ENCODE results near the gene MEGF6.

Gene MEGF6

DNA sequence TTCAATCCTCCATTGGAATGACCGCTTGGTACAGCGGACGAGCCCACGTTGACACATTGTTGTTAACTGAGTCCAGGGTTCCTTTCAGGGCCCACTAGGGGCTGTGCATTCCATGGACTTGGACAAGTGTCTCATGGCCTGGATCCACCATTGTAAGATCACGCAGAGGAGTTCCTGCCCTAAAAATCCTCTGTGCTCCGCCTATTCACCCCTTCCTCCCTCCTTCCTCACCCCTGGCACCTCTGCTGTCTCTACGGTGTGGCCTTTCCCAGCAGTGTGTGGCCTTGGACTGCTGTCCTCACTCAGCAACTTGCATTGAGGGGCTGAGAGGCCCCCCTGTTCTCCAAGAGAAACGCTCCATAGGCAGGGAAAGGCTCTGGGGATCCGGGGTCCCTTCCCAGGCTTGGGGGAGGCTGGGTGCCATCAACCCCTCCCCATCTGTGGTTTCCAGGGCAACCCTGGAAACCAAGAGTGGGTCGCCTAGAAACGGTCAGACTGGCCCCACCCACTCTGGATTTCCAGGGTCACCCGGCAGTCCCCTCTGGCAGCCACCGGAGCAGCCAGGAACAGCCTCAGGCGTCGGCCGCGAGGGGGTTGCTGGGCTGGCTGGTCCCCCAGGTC is 50.9 kb downstream of the MEGF6 start:
- H3K4me3 ChIP-seq (ENCODE audit: low read depth, low read length) = no peak overlapping the region
- DNase-seq (ENCODE audit: low read depth) = no peak
- TF ChIP-seq, protein P1, sequence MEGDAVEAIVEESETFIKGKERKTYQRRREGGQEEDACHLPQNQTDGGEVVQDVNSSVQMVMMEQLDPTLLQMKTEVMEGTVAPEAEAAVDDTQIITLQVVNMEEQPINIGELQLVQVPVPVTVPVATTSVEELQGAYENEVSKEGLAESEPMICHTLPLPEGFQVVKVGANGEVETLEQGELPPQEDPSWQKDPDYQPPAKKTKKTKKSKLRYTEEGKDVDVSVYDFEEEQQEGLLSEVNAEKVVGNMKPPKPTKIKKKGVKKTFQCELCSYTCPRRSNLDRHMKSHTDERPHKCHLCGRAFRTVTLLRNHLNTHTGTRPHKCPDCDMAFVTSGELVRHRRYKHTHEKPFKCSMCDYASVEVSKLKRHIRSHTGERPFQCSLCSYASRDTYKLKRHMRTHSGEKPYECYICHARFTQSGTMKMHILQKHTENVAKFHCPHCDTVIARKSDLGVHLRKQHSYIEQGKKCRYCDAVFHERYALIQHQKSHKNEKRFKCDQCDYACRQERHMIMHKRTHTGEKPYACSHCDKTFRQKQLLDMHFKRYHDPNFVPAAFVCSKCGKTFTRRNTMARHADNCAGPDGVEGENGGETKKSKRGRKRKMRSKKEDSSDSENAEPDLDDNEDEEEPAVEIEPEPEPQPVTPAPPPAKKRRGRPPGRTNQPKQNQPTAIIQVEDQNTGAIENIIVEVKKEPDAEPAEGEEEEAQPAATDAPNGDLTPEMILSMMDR (IDR thresholded peaks at IDR 0.05; ENCODE audit: insufficient read depth, low read depth, low read length, missing control alignments) = no peak

DNA sequence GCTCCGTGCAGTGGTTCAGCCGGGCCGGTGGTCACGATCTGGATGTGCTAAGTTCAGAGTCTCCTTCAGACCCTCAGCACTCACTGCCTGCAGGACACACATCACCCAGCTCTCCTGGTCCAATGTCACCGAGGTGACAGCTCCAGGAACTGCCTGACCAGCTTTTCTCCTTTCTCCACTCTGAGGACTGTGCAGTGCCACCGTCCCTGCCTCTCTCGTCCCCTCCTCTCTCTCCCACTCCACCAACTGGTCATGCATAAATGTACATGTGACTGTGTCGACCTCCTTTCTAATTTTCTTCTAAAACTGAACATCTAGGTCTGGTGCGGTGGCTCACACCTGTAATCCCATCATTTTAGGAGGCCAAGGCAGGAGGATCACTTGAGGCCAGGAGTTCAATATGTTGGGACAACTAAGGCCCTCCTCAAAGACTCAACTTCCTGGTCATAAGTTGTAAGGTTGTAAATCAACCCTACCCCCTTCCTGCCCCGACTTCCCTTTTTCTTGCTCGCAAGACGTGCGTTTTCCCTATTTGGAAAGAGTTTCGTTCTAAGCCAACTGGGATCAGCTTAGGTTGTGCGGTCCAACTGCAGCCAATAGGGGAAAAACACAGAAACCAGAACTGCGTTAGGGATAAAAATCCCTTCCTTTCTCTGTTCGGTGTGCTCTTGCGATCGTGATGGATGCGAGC is 53.1 kb downstream of the MEGF6 start:
- DNase-seq (ENCODE audit: low read depth) = no peak
- no peak overlapping the region for H3K4me3 ChIP-seq (ENCODE audit: low read depth, low read length)
- TF ChIP-seq, protein P1 (IDR thresholded peaks at IDR 0.05; ENCODE audit: insufficient read depth, low read depth, low read length, missing control alignments) = no peak

DNA sequence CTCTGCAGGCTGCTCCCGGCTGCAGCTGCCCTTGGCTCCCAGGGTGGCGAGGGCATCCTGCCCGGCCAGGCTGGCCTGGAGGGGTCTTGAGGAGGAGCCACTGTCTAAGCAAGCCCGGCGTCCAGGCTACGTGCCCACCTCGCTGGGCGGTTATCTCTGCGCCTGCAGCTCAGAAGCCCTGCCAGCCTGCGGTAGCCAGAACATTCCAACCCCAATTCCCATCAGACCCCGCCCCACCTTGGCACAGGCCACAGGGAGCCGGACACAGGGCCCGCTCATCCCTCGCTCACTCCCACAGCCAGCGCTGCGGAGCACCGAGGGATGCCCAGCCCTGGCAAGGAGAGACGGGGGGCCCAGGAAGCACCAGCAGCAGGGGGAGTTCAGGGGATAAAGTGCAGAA is 53.9 kb downstream of the MEGF6 start:
- TF ChIP-seq, protein P1 (IDR thresholded peaks at IDR 0.05; ENCODE audit: insufficient read depth, low read depth, low read length, missing control alignments) = no peak
- no peak for DNase-seq (ENCODE audit: low read depth)
- H3K4me3 ChIP-seq (ENCODE audit: low read depth, low read length) = no peak overlapping the region

DNA sequence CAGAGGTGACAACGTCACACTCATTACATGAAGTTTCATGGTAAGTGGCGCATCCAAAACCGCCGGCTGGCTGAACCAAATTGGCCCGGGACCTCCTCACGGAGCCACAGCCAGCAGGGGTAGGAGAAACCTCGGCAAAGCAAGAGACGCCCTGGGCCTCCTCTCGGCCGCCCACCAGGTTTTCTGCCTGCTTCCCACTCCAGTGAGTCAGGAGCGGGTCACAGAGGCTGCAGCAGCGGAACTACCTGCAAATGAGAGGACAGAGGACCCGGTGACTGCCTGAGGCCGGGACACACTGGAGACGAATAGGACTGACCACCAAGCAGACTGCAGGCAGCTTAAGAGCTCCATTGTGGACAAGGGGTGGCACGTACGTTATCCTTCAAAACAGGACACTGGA is 55.0 kb downstream of the MEGF6 start:
- H3K4me3 ChIP-seq (ENCODE audit: low read depth, low read length) = no peak overlapping the region
- no peak for DNase-seq (ENCODE audit: low read depth)
- TF ChIP-seq, protein P1 (IDR thresholded peaks at IDR 0.05; ENCODE audit: insufficient read depth, low read depth, low read length, missing control alignments) = no peak

DNA sequence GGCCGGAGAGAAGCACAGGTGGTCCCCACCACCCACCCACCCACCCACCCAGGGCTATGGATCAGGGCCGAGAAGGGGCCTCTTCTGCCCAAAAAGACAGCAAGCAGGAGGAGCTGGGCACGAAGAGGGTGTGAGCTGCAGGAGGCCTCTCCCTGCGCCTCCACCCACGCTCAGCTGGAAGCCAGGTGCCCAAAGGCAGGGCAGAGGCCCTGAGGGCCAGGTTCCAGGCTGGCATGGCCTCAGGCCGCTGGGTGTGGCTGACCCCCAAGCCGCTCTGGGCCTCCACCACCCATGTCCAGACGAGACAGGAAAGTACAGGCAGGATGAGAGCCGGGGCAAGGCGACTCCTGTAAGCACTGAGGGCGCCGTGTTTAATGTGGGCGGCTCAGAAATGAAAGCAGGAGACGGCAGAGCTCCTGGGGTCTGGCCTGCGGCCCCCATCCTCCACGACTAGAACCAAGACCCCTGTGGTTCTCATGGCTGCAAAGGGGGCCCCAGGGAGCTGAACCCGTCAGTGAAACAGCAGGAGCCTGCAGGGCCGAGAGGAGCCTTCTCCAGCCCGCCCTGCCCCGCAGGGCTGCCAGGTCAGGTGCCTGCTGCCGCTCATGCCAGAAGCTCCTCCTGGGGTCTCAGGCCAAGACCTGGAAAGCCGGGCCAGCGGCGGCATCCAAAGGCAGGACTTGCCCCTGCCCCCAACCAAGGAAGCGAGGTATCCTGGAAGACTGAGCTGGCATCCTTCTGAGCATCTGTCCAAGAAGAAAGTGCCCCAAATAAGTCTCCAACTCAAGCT is 56.0 kb downstream of the MEGF6 start:
- no peak overlapping the region for H3K4me3 ChIP-seq (ENCODE audit: low read depth, low read length)
- DNase-seq (ENCODE audit: low read depth) = no peak
- TF ChIP-seq, protein P1 (IDR thresholded peaks at IDR 0.05; ENCODE audit: insufficient read depth, low read depth, low read length, missing control alignments) = no peak

DNA sequence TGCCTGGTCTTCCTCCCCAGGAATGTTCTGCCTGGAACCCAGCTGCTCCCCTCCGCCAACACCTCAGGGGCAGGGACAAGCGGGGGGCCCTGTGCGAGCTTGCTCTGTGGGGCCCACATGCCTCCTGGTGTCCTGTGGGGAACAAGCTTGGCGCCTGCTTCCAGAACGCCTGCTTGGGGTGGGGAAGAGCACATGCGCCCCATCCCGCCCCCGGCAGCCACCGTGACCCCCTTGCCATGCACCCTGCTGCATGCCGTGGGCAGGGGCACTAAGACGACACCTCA is 57.4 kb downstream of the MEGF6 start:
- no peak overlapping the region for H3K4me3 ChIP-seq (ENCODE audit: low read depth, low read length)
- no peak for DNase-seq (ENCODE audit: low read depth)
- TF ChIP-seq, protein P1 (IDR thresholded peaks at IDR 0.05; ENCODE audit: insufficient read depth, low read depth, low read length, missing control alignments) = no peak
